Left renal cortex interstitium (tissue), 4 donors: ENCODE data around the gene MKNK2. TPM values are rescaled to one million over a fixed set of nuclear protein-coding genes. Genes with fewer than 3 reads are reported as not detected.
"Not testable (repeated sequence)": the region's sequence is repeated elsewhere in the genome, so short reads cannot be mapped to it uniquely, and the experiment has no call there.

Source experiments
- DNase-seq, 4 donors: peaks; one replicate each; pipeline ENCODE4 v3.0.0-alpha.2; 2013; ENCODE audit warnings: low read depth in 4 of 4, low spot score in 2 of 4, missing footprints in 1 of 4
- polyA plus RNA-seq, 4 donors: library from polyadenylated mRNA; unstranded; fragments of 120-200 nt; gene quantifications; one replicate each; pipeline ENCODE4 v1.2.1, GENCODE V29; 2013; ENCODE audit not compliant: insufficient read length in 4 of 4

The MKNK2 gene
- polyA plus RNA-seq, 4 donors, result 54.6 to 86.8 (median 81.6) TPM

DNA sequence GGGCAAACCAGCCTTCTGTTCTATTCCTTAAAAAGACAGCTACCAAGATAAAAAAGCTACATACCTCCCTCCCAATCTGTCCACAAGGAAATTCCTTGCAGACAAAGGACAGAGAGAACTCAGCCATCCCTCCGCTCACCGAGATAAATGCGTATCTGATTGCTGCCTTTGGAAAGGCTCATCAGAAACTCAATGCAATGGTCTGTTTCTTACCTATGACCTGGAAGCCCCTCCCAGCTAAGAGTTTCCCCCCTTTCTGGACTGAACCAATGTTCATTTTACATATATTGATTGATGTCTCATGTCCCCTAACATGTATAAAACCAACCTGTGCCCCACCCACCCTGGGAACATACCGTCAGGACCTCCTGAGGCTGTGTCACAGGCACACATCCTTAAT lies 47.2 kb downstream of the MKNK2 start:
- no peak for DNase-seq

DNA sequence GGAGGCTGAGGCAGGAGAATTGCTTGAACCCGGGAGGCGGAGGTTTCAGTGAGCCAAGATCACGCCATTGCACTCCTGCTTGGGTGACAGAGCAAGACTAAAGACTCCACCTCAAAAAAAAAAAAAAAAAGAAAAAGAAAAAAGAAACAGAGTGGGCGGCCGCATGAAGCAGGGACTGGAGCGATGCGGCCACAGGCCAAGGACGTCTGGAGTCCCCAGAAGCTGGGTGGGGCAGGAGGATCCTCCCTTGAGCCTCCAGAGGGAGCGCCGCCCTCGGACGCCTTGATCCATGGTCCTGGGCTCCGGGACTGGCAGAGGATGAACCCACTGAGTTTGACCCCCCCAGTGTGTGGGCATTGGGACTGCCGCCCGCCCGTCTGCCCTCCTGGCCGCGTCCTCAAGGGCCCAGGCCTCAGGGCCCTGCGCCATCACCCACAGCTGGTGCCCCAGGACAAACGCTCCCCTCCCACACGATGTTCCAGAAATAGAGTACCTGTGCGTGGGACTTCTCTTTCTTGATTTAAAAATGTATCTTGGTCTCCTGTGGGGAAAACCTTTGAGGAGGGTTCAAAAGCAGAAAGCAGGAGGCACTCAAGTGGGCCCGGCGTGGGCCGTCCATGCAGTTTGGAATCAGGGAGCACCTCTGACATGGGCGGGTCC lies 51.1 kb downstream of the MKNK2 start:
- DNase-seq, result no peak

DNA sequence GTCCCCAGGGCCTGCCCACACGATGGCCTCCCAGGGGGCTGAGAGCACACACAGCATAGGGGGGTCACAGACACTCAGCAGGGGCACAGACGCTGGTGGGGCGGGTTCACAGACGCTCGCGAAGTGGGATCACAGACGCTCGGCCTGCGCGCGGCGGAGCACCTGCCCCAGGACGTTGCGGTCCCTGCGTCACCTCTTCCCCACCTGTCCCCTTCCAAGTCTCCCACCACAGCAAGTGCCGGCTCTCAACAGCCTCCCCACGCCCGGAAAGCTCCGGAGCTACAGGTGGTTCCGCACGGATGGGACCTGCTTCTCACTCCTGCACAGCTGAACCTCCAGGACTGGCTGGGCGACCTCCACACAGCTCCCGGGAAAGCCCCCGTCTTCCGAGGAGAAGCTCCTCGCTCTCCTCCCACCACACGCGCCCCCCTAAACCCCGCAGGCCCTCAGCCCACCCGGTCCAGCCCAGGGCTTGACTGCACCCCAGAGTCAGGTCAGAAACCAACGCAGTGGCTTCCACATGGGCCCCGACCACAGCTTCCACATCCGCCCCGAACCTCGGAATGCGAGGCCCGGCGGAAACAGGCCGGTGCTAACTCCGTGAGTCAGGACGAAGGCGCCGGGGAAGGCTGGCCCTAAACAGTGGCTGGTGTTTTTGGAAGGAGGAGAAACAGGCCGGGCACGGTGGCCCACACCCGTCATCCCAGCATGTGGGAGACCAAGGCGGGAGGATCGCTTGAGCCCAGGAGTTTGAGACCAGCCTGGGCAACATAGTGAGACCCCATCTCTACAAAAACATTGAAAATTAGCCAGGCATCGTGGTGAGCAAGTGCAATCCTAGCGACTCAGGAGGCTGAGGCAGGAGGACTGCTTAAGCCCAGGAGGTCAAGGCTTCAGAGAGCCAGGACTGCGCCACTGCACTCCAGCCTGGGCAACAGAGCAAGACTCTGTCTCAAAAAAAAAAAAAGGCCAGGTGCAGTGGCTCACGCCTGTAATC lies 52.0 kb downstream of the MKNK2 start:
- no peak for DNase-seq

DNA sequence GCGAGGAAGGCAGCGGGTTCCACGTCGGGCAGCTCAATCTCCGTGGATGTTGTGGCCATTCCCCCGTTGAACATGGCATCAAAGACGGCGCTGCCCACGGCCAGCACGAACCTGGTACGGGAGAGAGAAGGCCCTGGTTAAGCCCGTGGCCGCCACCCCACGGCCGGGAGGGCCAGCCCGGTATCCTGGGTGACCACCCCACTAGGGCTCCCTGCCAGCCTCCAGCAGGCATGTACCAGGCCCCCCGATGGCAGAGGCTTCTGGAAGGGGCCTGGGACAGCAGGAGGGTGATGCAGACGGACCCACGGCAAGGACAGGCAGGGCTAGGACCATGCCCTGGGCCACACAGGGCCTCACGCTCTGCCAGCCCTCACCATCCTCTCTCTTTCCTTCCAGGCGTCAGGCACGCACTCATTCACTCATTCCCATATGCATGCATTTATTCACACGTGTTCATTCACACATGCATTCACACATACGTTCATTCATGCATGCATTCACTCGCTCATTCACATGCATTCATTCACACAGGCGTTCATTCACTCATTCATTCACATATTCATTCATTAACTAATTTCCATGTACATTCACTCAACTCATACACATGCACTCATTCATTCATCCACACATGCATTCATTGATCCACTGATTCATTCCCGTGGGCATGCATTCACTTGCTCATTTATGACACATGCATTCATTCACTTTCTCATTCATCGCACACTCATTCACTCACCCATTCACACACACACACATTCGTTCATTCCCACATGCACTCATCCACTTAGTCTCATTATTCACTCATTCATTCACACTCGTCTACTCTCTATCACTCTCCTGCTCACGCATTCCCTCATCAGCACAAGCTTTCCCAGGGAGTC lies 53.5 kb downstream of the MKNK2 start:
- DNase-seq, result no peak

DNA sequence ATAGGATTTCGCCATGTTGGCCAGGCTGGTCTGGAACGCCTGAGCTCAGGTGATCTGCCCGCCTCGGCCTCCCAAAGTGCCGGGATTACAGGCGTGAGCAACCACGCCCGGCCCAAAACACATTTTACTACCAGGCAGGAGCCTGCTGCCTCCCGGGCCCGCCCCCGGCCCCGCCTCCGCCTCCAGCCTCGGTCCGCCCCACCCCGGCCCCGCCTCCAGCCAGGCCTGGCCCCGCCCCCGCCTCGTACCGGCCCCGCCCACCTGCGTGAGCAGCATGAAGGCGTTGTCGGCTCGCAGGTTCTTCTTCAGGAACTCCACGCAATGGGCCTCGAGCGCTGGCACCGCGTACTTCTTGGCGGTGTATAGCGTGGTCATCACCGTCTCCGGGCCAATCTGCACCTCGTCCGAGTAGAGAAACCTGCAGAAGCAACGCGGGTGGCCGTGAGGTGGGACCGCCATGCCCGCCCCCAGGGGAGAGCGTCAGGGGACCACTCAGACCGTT lies 58.2 kb downstream of the MKNK2 start:
- no peak for DNase-seq

DNA sequence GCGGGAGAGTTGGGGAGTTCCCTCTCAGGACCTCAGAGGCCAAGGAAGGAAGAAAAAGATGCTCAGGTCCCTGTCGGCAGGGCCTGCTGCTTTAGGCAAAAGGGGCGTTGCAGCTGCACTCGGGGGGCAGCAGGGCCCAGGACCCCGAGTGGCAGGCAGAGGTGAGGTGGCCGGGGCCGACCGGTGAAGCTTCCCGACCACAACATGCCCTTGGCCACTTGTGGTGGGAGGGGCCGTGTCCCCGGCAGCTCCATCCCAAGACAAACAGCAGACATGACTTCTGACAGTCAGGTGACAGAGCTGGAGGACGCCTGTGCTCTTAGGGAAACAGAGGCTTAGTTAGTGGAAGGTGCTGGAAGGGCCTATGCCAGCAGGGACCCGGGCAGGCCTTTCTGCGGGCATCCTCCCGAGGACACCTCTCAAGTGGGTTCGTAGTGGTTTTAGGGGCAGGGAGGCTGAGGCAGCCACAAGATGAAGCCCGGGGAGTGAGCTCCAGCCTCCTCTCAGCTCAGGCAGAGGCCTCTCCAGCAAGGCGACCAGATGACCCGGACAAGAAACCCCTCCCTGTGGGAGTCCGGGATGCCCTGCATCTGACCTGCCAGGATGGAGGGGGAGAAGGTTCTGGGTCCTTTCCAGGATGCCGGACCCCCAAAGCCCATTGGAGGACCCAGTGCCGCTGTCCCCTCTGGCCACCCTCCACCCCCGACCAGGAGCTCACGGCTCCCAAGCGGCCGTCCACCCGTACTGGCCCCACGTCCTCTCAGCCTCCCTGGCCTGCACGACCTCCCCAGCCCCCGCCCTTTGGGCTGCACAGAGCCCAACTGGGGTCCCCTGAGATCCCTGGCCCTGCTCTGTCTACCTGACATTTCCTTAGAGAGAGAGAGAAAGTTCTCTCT lies 59.8 kb downstream of the MKNK2 start:
- DNase-seq, result no peak

DNA sequence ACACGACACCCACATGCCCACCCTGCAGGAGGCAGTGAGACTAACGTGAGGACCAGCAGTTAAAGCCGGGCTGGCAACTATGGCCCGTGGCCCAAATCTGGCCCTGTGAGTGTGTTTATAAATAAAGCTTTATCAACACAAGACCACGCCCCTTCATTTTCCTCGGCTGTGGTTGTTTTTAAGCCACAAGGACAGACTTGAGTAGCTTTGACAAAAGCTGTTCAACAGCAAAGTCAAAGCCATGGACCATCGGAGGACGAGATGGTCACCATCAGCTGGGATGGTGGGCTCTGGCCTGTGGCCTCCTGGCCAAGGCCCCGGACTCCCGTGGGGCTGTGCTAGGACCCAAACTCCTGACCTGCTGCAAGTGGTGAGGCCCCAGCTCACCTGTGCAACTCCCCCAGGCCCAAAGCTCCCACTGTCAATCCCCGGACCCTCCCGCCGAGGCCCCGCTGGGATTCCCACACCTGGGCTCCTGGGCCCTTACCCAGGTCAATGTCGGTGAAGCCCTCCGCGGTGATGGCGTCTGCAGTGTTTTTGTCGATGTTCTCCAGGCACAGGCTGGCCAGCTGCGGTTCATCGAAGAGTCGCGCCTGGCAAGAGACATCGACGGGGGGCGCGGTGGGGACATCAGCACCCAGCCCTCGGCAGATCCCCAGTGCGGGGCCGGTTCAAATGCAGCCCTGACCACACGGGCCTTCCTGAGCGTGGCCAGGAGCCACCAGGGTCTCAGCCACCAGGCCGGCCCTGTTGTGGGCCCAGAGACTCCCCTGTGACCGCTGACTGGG lies 60.6 kb downstream of the MKNK2 start:
- no peak for DNase-seq

DNA sequence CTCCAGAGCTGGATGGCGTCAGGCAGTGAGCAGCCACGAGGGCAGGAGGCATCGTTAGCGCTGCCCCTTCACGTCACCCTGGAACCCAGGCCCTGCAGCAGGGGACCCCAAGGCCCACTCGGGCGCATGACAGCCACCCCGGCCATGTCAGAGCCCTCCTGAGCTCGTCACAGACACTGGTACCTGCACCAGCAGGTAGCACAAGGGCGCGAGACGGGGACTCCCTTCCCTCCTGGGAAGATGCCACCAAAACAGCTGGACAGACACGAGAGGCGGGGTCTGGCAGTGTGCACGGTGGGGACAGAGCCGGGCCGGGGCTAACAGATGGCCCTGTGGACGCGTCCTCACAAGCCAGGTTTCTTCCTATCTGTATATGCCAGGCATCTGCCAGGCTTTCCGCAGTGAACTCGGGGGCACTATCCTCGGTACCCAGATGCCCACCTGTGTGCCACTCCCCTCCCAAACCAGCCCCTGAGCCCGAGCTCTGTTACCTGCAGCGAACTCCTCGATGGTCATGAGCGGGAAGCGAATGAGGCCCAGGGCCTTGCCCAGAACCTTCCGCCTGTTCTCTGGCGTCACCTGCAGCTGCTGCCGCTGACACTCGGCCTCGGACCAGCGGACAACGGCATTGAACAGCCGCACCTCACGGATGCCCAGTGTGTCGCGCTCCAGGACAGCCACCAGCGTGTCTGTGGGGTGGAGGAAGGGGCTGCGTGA lies 61.4 kb downstream of the MKNK2 start:
- no peak for DNase-seq

DNA sequence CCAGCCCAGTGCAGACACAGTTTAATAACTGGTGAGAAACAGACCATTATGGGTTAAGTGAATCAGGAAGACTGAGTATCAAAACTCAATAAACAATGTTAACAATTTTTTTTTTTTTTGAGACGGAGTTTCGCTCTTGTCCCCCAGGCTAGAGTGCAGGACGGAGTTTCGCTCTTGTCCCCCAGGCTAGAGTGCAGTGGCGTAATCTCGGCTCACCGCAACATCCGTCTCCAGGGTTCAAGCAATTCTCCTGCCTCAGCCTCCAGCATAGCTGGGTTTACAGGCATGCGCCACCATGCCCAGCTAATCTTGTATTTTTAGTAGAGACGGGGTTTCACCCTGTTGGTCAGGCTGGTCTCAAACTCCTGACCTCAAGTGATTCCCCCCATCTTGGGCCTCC lies 62.6 kb downstream of the MKNK2 start:
- not testable (repeated sequence) for DNase-seq

Other genes with a start within 250 kb of the MKNK2 start
- 1 to 10 TPM in 1 of 4 donors, under 1 TPM in 3; 0.52 to 1.0 (median 0.76) TPM for gene ATP8B3, start 239.0 kb downstream of the MKNK2 start, polyA plus RNA-seq
- gene REXO1, start 202.8 kb downstream of the MKNK2 start, polyA plus RNA-seq, result 10 to 100 TPM; 20.4 to 35.7 (median 28.0) TPM
- 10 to 100 TPM in 2 of 4 donors, 1 to 10 TPM in 2; 5.6 to 13.8 (median 10.6) TPM for gene KLF16, start 187.7 kb downstream of the MKNK2 start, polyA plus RNA-seq
- gene ABHD17A, start 165.7 kb downstream of the MKNK2 start, polyA plus RNA-seq, result 10 to 100 TPM; 32.5 to 69.4 (median 56.9) TPM
- 1 to 10 TPM; 1.4 to 6.4 (median 3.7) TPM for gene ADAT3, start 145.8 kb downstream of the MKNK2 start, polyA plus RNA-seq
- gene SCAMP4, start 145.8 kb downstream of the MKNK2 start, polyA plus RNA-seq, result 10 to 100 TPM; 49.6 to 94.5 (median 86.5) TPM
- gene CSNK1G2, start 110.1 kb downstream of the MKNK2 start, polyA plus RNA-seq, result 10 to 100 TPM; 44.8 to 82.8 (median 68.9) TPM
- gene BTBD2, start 35.5 kb downstream of the MKNK2 start, polyA plus RNA-seq, result 100 to 1,000 TPM in 2 of 4 donors, 10 to 100 TPM in 2; 75.3 to 134 (median 112) TPM
- 10 to 100 TPM; 20.9 to 33.3 (median 25.1) TPM for gene MOB3A, start 45.1 kb upstream of the MKNK2 start, polyA plus RNA-seq
- 1 to 10 TPM; 4.0 to 9.2 (median 7.4) TPM for gene IZUMO4, start 45.7 kb upstream of the MKNK2 start, polyA plus RNA-seq
- 100 to 1,000 TPM in 3 of 4 donors, 10 to 100 TPM in 1; 92.0 to 128 (median 113) TPM for gene AP3D1, start 100.3 kb upstream of the MKNK2 start, polyA plus RNA-seq
- 10 to 100 TPM; 20.1 to 43.7 (median 29.1) TPM for gene DOT1L, start 112.7 kb upstream of the MKNK2 start, polyA plus RNA-seq
- 10 to 100 TPM; 60.5 to 98.5 (median 82.3) TPM for gene PLEKHJ1, start 185.1 kb upstream of the MKNK2 start, polyA plus RNA-seq
- gene SF3A2, start 185.6 kb upstream of the MKNK2 start, polyA plus RNA-seq, result 10 to 100 TPM; 55.3 to 92.4 (median 84.6) TPM
- gene AMH, start 198.1 kb upstream of the MKNK2 start, polyA plus RNA-seq, result 1 to 10 TPM in 3 of 4 donors, under 1 TPM in 1; 0.96 to 3.8 (median 2.4) TPM
- gene JSRP1, start 205.2 kb upstream of the MKNK2 start, polyA plus RNA-seq, result under 1 TPM; 0.23 to 0.94 (median 0.74) TPM
- gene PEAK3, start 230.9 kb upstream of the MKNK2 start, polyA plus RNA-seq, result under 1 TPM in 3 of 4 donors, not detected in 1; 0.06 to 0.21 (median 0.16) TPM